HCT116 (cell line): ENCODE measurements around the gene GALNT17. TPM values are rescaled to one million over a fixed set of nuclear protein-coding genes. Genes with fewer than 3 reads are reported as not detected.

Experiments used
- ATAC-seq: fragments of 200-7000 bp; cut with Tn5 transposase; 2 replicates; pipeline ENCODE4 v1.9.1; 2020; ENCODE audit warnings: mild to moderate bottlenecking, moderate library complexity
- BruUV-seq: library from RNA; stranded (reverse); fragments of 400-500 nt; replicated peaks from 2 replicates; lab custom pipeline; 2021; lab: Mats Ljungman, UMichigan
- CTCF ChIA-PET: fragments of 300-600 bp; sonication (Branson Sonifier 250); formaldehyde crosslinking; loops from one replicate; lab custom pipeline; 2021; ENCODE audit warnings: antibody characterized with exemption; lab: Charles Lee
- POLR2A ChIA-PET: fragments of 300-600, 350-600 bp; sonication (Branson Sonifier 250); formaldehyde crosslinking; loops from one replicate; lab custom pipeline; 2021; ENCODE audit warnings: antibody characterized with exemption; lab: Charles Lee
- RAD21 ChIA-PET, 2 experiments: fragments of 300-600 bp; sonication (Branson Sonifier 250); formaldehyde crosslinking; loops; one replicate each; lab custom pipeline; 2023; ENCODE audit warnings: low total read pairs in 2 of 2; ENCODE audit not compliant: uncharacterized antibody in 2 of 2, unreplicated experiment in 2 of 2, low non-redundant PET in 1 of 2; lab: Charles Lee
- DNase-seq: peaks from one replicate; pipeline ENCODE4 v3.0.0-alpha.2; 2010; ENCODE audit warnings: low read depth, low spot score
- H2AFZ ChIP-seq: fragments of 200-600 bp; shearing (Covaris generic), sonication (generic); 2 replicates; pipeline ENCODE4 v1.6.1; 2017; ENCODE audit warnings: low read depth, mixed run types, mixed read lengths, antibody characterized with exemption, low read length; ENCODE audit not compliant: poor library complexity, severe bottlenecking
- H3K27ac ChIP-seq: 2 replicates; pipeline ENCODE4 v1.5.1; 2012; ENCODE audit warnings: low read depth, low read length
- H3K27me3 ChIP-seq: fragments of 200-600 bp; sonication (generic); 2 replicates; pipeline ENCODE4 v1.6.1; 2016; ENCODE audit warnings: mixed run types, low read length, mixed read lengths; ENCODE audit not compliant: insufficient read depth
- H3K36me3 ChIP-seq, 2 experiments: fragments of 200-500 bp in 1 of 2; fragments of 200-600 bp in 1 of 2; sonication (Bioruptor generic) in 1 of 2; sonication (generic) in 1 of 2; 2 replicates each; pipeline versions ENCODE4 v1.5.1 to v1.6.1; 2014 to 2016; ENCODE audit warnings: low read length in 2 of 2, inconsistent platforms in 1 of 2, mixed read lengths in 1 of 2, mixed run types in 1 of 2; ENCODE audit not compliant: insufficient read depth in 2 of 2, control insufficient read depth in 1 of 2
- H3K4me1 ChIP-seq, 2 experiments: fragments of 200-600 bp in 1 of 2; sonication (generic) in 1 of 2; 2 replicates each; pipeline versions ENCODE4 v1.5.1 to v1.6.1; 2012 to 2017; ENCODE audit warnings: low read length in 2 of 2, inconsistent platforms in 1 of 2, mild to moderate bottlenecking in 1 of 2, mixed read lengths in 1 of 2, mixed run types in 1 of 2, moderate library complexity in 1 of 2; ENCODE audit not compliant: insufficient read depth in 2 of 2, control insufficient read depth in 1 of 2
- H3K4me2 ChIP-seq: fragments of 200-600 bp; sonication (generic); 2 replicates; pipeline ENCODE4 v1.6.1; 2017; ENCODE audit warnings: mixed run types, low read length, mixed read lengths
- H3K4me3 ChIP-seq, 2 experiments: fragments of 200-600 bp in 1 of 2; sonication (generic) in 1 of 2; replicated peaks in 1 of 2; 2 replicates each; pipeline ENCODE4 v1.5.1; 2011 to 2016; ENCODE audit warnings: low read length in 2 of 2, control low read depth in 1 of 2, low read depth in 1 of 2, mild to moderate bottlenecking in 1 of 2, mixed read lengths in 1 of 2, mixed run types in 1 of 2
- H3K79me2 ChIP-seq: fragments of 200-600 bp; sonication (generic); 2 replicates; pipeline ENCODE4 v1.6.1; 2017; ENCODE audit warnings: mild to moderate bottlenecking, mixed run types, low read length, moderate library complexity, mixed read lengths; ENCODE audit not compliant: insufficient read depth
- H3K9ac ChIP-seq: fragments of 200-600 bp; sonication (generic); 2 replicates; pipeline ENCODE4 v1.6.1; 2016; ENCODE audit warnings: low read length, mixed read lengths
- H3K9me2 ChIP-seq: fragments of 200-600 bp; sonication (generic), shearing (Covaris generic); 2 replicates; pipeline ENCODE4 v1.6.1; 2017; ENCODE audit warnings: mixed run types, mild to moderate bottlenecking, moderate library complexity; ENCODE audit not compliant: insufficient read depth
- H3K9me3 ChIP-seq, 2 experiments: fragments of 200-500 bp in 1 of 2; fragments of 200-600 bp in 1 of 2; sonication (Bioruptor generic) in 1 of 2; sonication (generic) in 1 of 2; 2 replicates each; pipeline ENCODE4 v1.6.1; 2014 to 2017; ENCODE audit warnings: low read length in 2 of 2, mixed read lengths in 2 of 2, inconsistent platforms in 1 of 2, low read depth in 1 of 2, mild to moderate bottlenecking in 1 of 2, mixed run types in 1 of 2, moderate library complexity in 1 of 2; ENCODE audit not compliant: control insufficient read depth in 1 of 2, insufficient read depth in 1 of 2
- H4K20me1 ChIP-seq: fragments of 200-600 bp; sonication (generic), shearing (Covaris generic); 2 replicates; pipeline ENCODE4 v1.6.1; 2017; ENCODE audit warnings: mixed run types, mild to moderate bottlenecking, moderate library complexity; ENCODE audit not compliant: insufficient read depth
- CBX3 ChIP-seq: IDR thresholded peaks from 2 replicates; pipeline ENCODE4 v1.6.1; 2012; ENCODE audit warnings: low read depth
- CEBPB ChIP-seq: IDR thresholded peaks from 2 replicates; pipeline ENCODE4 v1.6.1; 2012; ENCODE audit warnings: low read depth
- ELF1 ChIP-seq: IDR thresholded peaks from 2 replicates; pipeline ENCODE4 v1.6.1; 2012; ENCODE audit warnings: low read depth, borderline replicate concordance
- EZH2phosphoT487 ChIP-seq: fragments of 200-600 bp; IDR thresholded peaks from 2 replicates; pipeline ENCODE4 v1.6.1; 2018; ENCODE audit warnings: antibody characterized with exemption, borderline replicate concordance
- FOSL1 ChIP-seq: IDR thresholded peaks from 2 replicates; pipeline ENCODE4 v1.6.1; 2012; ENCODE audit warnings: low read depth
- JUND ChIP-seq: IDR thresholded peaks from 2 replicates; pipeline ENCODE4 v1.6.1; 2012
- MAX ChIP-seq: IDR thresholded peaks from 2 replicates; pipeline ENCODE4 v1.6.1; 2012
- POLR2A ChIP-seq: IDR thresholded peaks from 2 replicates; pipeline ENCODE4 v1.7.0; 2011; ENCODE audit warnings: borderline replicate concordance; ENCODE audit not compliant: insufficient read depth, insufficient read length; ENCODE audit errors: extremely low read depth
- POLR2AphosphoS5 ChIP-seq: IDR thresholded peaks from 2 replicates; pipeline ENCODE4 v1.6.1; 2011; ENCODE audit warnings: mild to moderate bottlenecking, low read depth, low read length, moderate library complexity
- RAD21 ChIP-seq: IDR thresholded peaks from 2 replicates; pipeline ENCODE4 v1.6.1; 2012; ENCODE audit warnings: low read depth, mild to moderate bottlenecking
- SP1 ChIP-seq: IDR thresholded peaks from 2 replicates; pipeline ENCODE4 v1.6.1; 2012; ENCODE audit warnings: low read depth
- SRF ChIP-seq: IDR thresholded peaks from 2 replicates; pipeline ENCODE4 v1.6.1; 2012; ENCODE audit warnings: low read depth
- TCF7L2 ChIP-seq: IDR thresholded peaks from 2 replicates; pipeline ENCODE4 v1.7.0; 2011; ENCODE audit warnings: borderline replicate concordance, inconsistent platforms; ENCODE audit not compliant: insufficient read depth, insufficient read length; ENCODE audit errors: extremely low read depth
- YY1 ChIP-seq: IDR thresholded peaks from 2 replicates; pipeline ENCODE4 v1.6.1; 2011; ENCODE audit warnings: low read length, low read depth, moderate library complexity, mild to moderate bottlenecking; ENCODE audit not compliant: insufficient replicate concordance; ENCODE audit errors: extremely low read depth
- ZBTB33 ChIP-seq: IDR thresholded peaks from 2 replicates; pipeline ENCODE4 v1.6.1; 2011; ENCODE audit warnings: mild to moderate bottlenecking, low read length, moderate library complexity; ENCODE audit not compliant: insufficient replicate concordance; ENCODE audit errors: extremely low read depth
- ZNF274 ChIP-seq: fragments of 200-500 bp; sonication (Bioruptor generic); IDR thresholded peaks from 2 replicates; pipeline ENCODE4 v1.6.1; 2014; ENCODE audit warnings: mild to moderate bottlenecking, low read depth, low read length, inconsistent platforms
- intact Hi-C: fragments of 100-400 bp; cut with micrococcal nuclease; formaldehyde crosslinking; loops from 2 replicates; pipeline ENCODE4 v1.10.0; 2022
- total RNA-seq: library from RNA; stranded (reverse); gene quantifications from one replicate; pipeline ENCODE4 v1.2.1, GENCODE V29; 2021; ENCODE audit not compliant: unreplicated experiment

GALNT17 gene
- total RNA-seq, 1 experiment from 2014 or later = not detected

- peaks cover 0 to 25% of the 10 kb centered on the region in 2 experiments; a peak in 3 of 4 replicates for H3K9me3 ChIP-seq
- H3K36me3 ChIP-seq = no peaks in the 10 kb centered on the region
- H3K79me2 ChIP-seq = no peaks in the 10 kb centered on the region
- POLR2A ChIA-PET = no interaction called here
- no TSS peak for BruUV-seq
- H3K9ac ChIP-seq = no peak overlapping the region
- no peak overlapping the region for H3K4me3 ChIP-seq
- H3K4me2 ChIP-seq = no peak overlapping the region
- no peaks in the 10 kb centered on the region for H3K27me3 ChIP-seq
- CTCF ChIA-PET = no interaction called here
- TF ChIP-seq CEBPB = no peak
- no peak for TF ChIP-seq CBX3
- TF ChIP-seq TCF7L2 = no peak
- no peak for TF ChIP-seq SRF
- no peak for TF ChIP-seq ELF1
- no peak for TF ChIP-seq MAX
- intact Hi-C loops = no loop called here
- no peak for ATAC-seq
- no peak for DNase-seq
- H4K20me1 ChIP-seq = no peaks in the 10 kb centered on the region
- H3K9me2 ChIP-seq = no peaks in the 10 kb centered on the region
- no peak overlapping the region for H2AFZ ChIP-seq
- RAD21 ChIA-PET = no interaction called here
- no peak overlapping the region for H3K27ac ChIP-seq
- H3K4me1 ChIP-seq = no peaks in the 10 kb centered on the region
Measured at GRCh38 chr7:71404726-71405345, 272.9 kb downstream of the GALNT17 start.

- CTCF ChIA-PET = no interaction called here
- Histone ChIP-seq H4K20me1 (no peaks in the 10 kb centered on the region), H3K9ac (no peak overlapping the region), H3K9me3 (peaks cover 0 to 17% of the 10 kb centered on the region in 2 experiments; a peak in 2 of 4 replicates), H3K27ac (no peak overlapping the region), H2AFZ (no peak overlapping the region), H3K27me3 (no peaks in the 10 kb centered on the region), H3K36me3 (no peaks in the 10 kb centered on the region), H3K79me2 (no peaks in the 10 kb centered on the region), H3K4me3 (no peak overlapping the region), H3K9me2 (no peaks in the 10 kb centered on the region), H3K4me2 (no peak overlapping the region), H3K4me1 (no peaks in the 10 kb centered on the region)
- POLR2A ChIA-PET = no interaction called here
- intact Hi-C loops = no loop called here
- DNase-seq (no peak), ATAC-seq (no peak)
- TF ChIP-seq CBX3 (no peak), ZBTB33 (no peak), EZH2phosphoT487 (no peak), SRF (no peak), YY1 (no peak), ELF1 (no peak), RAD21 (no peak), JUND (no peak), TCF7L2 (no peak), FOSL1 (no peak), POLR2AphosphoS5 (no peak), SP1 (no peak), ZNF274 (no peak), POLR2A (no peak)
- BruUV-seq = no TSS peak
- RAD21 ChIA-PET = no interaction called here
Measured at GRCh38 chr7:71408271-71408670, 276.3 kb downstream of the GALNT17 start.
